GM10847 (cell line): ENCODE data around the gene UNC5B.

Experiments used
- POLR2A ChIP-seq: IDR thresholded peaks from 2 replicates; pipeline ENCODE4 v1.6.1; 2011; ENCODE audit not compliant: insufficient read length; ENCODE audit errors: extremely low read depth

UNC5B gene

DNA sequence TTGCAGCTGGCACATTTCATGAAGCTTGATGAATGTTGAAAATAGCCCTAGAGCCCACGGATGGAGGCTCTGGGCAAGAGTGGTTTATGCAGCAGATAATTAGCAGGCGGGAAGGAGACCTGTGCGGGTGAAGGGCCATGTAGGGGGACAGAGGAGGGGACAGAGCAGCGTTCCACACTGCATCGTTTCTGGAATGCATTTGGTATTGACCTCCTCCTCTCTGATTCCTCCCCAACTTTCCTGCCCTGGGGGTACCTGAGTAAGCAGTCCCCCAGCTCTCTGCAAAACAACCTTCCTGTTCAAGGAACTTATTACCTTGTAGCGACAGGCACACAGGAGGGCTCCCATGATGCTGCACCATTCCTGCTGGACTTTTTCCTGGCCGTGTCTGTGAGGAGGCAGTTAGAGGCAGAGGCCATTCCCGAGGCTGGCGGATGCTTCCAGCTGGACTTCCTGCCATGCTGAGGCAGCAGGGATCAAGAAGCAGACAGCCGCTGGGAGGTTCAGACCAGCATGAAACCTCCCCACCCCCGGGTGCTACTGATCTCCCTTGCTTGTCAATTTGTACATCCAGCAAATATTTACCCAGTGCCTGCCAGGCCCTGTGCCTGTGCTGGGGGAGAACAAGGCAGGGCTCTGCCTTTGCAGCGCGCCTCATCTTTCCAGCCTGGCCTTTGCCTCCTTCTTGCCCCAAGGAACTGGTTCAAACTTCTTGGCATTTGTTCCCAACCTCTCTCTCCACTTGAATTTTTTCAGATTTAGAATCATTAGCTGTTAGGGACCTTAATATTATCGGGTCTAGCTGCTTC, 135.4 kb downstream of the UNC5B start:
- no peak for TF ChIP-seq POLR2A

DNA sequence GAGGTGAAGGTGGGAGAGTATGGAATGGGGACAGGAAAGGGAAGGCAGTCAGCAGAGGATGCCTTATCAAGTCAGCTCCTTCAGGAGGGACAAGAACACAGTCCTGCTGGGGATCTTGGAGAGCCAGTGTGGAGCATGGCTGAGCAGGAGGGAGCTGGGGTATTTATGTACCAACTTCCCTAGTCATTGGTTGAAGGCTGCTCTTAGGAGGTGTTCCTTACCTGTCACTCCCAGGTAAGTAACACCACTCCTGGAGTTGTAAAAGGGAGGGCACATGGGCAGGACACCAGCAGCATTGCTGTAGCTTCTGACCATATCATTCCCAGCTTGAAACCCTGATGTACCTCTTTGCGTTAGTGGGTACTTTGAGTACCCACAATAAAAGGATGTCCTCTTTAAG, 136.5 kb downstream of the UNC5B start:
- no peak for TF ChIP-seq POLR2A

DNA sequence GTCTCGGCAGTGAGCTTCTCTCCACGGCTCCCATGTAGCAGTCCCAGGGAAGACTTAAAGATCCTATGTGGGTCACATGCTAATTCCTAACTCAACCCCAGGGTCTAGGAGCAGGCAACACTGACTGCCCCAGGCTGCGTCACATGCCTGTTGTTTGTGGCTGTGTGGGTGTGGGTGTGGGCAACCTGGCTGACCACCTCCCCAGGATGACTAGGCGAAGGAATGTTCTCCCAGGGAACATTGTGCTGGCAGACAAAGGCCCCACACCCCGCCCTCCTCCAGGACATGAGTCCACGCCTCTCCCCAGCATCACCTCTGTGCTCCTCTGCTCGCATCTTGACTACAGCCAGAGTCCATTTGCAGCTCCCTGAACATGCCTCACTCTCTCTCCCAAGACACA, 137.0 kb downstream of the UNC5B start:
- no peak for TF ChIP-seq POLR2A

DNA sequence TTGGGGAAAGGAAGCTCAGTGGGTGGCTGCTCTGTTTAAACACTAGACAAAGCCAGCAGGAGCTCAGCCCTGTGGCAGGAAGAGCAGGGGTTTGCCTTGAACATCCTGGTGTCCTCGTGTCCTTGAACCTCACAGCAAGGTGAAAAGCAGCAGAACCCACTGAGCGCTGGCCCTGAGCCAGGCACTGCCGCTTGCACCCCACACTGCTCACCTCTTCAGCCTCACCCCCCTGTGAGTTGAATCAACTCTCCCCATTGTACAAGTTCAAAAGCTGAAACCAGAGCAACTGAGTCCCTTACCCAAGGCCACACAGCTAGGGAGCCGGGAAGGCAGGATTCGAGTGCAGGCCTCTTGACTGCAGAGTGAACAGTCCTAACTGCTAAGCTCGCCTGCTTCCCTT, 138.7 kb downstream of the UNC5B start:
- no peak for TF ChIP-seq POLR2A

DNA sequence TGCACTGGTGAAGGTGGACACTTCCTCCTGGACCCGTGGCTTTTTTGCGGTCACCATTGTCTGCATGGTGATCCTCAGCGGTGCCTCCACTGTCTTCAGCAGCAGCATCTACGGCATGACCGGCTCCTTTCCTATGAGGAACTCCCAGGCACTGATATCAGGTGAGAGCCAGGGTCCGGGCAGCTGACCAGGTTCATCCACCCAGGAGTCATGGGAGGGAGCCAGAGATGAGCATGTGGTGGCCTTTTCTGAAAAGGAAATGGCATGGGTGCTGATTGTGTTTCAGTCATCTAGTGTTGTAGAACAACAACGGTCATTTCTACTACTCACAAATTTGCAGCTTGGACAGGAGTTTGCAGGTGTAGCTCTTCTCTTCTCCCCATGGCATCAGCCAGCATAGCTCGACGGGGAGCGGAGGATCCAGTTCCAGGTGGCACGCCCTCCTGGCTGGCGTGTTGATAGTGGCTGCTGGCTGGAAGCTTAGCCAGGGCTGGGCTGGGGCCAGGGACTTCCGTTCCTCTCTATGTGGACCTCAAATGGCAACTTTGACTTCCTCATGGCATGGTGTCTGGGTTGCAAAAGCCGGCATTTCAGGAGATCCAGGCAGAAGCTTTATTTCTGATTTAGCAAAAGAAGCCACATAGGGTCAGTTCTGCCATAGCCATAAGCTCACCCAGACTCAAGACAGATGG, 139.4 kb downstream of the UNC5B start:
- TF ChIP-seq POLR2A: no peak
